ENCODE data around the gene P2RY2.

The P2RY2 gene

DNA sequence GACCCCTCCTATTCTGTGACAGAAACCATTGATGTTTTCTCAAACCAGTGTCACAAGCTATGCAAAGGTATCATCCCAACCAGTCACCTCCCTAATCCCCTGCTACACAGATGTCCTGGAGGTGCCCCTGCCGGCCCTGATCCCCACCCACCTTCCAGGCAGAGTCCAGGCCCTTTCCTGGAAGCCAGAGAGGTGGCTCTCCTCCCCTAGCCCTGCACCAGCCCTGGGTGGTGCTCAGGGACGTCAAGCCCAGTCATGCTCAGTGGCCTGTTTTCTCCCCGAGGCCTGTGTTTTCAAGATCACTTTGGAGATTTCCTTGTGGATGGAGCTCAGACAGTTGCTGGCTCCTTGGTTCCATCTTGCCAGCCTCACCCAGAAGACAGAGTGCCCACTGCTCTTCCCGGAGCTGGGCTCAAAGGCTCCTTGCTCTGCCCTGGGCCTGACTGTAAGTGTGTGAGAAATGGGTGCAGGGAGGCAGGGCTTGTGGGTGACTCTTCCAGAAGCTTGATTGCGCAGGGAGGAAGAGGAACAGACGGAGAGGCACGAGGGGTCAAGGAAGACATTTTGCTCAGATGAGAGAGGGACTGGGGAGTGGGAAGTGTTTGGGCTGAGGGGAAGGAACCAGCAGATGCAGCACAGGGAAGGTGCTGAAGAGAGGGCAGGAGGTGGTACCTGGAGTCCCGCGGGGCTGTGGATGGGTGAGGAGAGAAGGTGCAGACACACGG lies 65.4 kb downstream of the P2RY2 start:
- DNase-seq (ENCODE audit: low read depth in 2 of 2, low spot score in 1 of 2), result no peak

GRCh38 chr11:73284106-73284505 lies 66.0 kb downstream of the P2RY2 start:
- DNase-seq (ENCODE audit: low read depth in 2 of 2, low spot score in 1 of 2), result no peak

GRCh38 chr11:73285721-73286120 lies 67.6 kb downstream of the P2RY2 start:
- no peak for DNase-seq (ENCODE audit: low read depth in 2 of 2, low spot score in 1 of 2)
